NCI-H1092 treated with DMSO at 0.1 percent for 48 hours (cell line): ENCODE data around the gene LMO1.

Experiments used
- DNase-seq: peaks from one replicate; lab custom pipeline; 2025; lab: John Stamatoyannopoulos, UW

Gene LMO1

DNA sequence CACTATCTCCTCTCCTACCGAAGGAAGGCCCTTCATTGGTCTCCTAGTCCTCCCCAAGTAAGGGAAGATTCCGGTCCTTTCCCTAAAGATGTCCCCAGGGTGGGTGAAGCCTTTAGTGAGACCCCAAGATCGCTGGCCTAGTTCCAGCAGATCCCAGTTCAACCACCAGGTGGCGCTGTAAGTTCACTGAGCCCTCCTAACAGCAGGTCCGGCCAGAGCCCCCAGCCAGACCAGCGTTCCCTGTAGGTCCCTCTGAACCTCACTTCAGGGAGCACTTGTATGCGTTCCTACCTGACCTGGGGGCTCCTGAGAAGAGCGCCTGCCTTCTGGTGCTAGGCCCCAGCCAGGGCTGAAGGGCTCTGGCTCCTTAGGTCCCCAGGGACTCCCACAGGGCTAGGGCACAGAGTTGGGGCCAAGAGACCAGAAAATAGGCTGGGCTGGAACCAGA is 38.1 kb downstream of the LMO1 start:
- peak; percentile 73 for DNase-seq

- DNase-seq: no peak
These were observed 39.0 kb downstream of the LMO1 start for GRCh38 chr11:8224711-8225110.

GRCh38 chr11:8224161-8224591 is 39.5 kb downstream of the LMO1 start:
- DNase-seq: no peak

GRCh38 chr11:8223513-8223900 is 40.2 kb downstream of the LMO1 start:
- no peak for DNase-seq

DNA sequence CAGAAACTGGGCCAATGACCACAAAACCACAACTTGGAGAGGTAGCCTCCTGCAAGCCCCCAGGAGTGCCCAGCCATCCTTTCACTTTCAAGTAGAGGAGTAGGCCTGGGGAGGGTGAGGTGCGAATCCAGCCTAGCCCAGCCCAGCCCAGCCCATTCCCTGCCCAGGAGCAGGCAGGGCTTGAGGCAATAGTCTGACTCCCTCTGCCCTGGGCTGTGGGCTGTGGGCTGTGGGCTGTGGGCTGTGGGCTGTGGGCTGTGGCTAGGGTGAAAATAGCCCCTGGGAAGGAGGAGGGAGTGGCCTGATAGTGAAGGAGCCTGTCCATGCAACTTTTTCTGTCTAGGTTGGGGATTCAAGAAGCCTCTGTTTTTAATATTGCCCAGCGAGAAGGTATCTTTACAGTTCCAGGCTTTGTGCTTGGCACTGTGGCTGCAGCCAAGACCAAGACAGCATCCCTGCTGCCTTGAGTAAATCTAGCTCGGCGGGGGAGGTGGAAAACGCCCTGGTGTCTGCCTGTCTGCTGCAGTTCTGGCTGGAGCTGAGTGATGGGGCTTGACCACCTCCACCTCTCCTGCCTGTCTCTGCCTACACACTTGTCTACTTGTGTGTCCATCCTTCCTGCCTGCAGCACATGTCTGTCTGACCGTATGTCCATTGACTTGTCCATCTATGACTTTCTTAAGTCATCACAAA is 40.7 kb downstream of the LMO1 start:
- DNase-seq: no peak

- DNase-seq: no peak
These were observed 41.7 kb downstream of the LMO1 start for GRCh38 chr11:8221917-8222495.

DNA sequence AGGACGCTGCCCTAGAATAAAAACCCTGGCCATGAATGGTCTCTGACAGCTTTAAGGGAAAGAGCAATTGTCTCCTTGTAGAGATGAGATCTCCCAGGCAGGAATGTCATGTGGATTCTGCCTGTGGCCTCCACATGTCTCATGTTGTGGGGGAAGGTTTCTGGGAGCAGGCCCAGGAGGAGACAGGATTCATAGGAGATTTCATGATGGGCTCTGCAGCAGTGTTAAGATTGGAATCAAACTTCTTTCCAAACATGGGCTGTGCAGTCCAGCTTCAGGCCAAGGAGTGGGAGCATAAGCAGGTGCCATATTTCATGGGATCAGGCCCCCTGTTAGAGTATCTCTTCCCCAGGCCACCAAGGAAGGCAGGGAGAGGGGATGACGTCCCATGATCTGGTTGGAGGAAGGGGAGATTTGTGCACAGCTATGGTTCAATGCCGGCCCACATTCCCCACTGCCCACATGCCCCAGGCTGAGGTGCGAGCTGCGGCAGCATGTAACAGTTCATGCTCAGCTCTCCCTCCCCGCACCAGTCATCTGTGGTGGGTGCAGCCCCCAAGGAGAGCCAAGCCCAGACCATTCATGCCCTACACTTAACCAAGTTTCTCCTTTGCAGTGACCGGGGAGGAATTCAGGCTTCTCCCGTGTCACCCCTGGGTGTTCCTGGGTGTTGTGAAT is 42.5 kb downstream of the LMO1 start:
- DNase-seq: no peak

- DNase-seq: no peak
These were observed 43.2 kb downstream of the LMO1 start for GRCh38 chr11:8220261-8221045.

DNA sequence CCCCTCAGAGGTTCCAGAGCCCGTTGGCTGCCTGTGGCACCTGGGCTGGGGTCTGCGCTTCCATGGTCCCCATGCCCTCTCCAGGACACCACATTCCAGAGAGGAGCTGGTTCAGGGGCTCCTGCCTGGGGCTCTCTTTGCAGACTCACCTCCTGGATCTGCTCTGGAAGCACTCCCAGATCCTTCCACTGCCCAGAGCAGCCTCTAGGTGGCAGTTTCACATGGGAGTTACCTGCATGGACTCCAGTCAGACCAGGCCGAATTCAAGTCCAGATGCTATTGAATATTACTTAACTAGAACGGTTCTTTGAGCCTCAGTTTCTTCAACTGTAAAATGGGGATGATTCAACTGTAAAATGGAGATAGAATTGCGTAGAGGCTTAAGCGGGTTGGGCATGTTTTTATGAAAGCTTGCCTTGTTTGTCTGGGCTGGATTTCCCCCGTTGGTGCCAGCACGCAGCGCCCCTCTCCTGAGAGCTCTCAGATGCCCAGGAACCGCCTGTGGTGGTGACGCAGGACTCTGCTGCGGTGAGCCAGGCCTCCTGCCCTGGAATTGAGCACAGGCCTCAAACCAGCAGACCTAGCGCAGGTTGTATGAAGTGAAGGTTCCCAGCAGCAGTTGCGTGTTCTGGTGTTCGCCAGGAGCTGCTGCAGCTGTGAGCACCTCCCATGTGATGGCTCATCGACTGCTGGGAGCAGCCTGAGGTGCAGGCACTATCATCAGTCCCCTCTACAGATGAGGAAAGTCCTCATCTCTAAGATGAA is 44.2 kb downstream of the LMO1 start:
- DNase-seq: peak; percentile 31

DNA sequence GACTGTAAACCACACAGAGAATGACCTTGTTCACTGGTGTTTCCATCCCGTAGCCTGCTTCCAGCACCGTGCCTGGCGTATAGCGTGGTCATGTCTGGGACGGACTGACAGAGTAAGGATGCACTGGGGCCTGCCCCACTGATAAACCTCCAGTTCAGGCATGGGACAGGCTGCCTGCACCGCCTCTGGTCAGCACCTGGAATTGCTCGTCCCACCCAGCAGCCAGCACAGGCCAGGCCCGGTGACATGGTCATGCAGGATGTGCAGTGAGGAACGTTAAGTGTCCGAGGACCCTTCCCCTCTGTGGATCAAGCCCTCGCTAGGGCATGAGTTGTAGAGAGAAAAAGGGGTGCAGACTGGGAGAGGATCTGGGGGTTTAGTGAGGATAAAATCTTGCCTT is 44.8 kb downstream of the LMO1 start:
- DNase-seq: no peak

DNA sequence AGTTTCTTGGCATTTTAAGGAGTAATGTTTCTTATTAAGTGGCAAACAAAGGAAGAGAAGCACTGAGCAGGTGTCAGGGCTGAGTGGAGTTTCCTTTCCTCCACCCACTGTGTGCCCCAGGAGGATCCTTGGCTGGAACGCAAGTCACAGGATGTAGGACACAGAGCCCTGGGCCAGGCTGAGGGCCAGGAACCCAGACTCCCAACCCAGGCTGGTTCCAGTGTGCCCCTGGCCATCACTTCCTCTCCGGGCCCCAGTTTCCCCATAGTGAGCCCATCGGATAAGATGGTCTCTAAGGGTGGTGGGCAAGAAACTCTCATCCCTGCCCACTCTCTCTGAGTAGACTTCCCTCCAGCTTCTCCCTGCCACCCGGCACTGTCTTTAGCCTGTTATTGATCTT is 45.3 kb downstream of the LMO1 start:
- DNase-seq: no peak

DNA sequence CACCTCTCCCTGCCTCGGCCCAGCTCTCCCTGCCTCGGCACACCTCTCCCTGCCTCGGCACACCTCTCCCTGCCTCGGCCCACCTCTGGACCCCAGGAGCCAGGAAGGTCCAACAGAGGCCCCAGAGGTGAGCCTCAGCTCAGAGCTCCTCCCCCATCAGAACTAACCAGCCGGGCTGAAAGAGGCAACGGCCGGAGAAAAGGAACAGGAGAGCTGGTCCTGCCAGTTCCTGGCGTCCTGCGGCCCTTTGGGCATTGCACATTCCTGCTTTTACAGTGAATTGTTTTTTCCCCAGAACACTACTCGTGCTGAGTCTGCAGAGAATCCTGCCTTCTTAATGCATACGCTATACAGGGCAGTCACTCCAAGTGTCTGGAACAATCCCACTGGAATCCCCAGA is 45.8 kb downstream of the LMO1 start:
- no peak for DNase-seq

- DNase-seq: no peak
These were observed 46.5 kb downstream of the LMO1 start for GRCh38 chr11:8217136-8217535.

DNA sequence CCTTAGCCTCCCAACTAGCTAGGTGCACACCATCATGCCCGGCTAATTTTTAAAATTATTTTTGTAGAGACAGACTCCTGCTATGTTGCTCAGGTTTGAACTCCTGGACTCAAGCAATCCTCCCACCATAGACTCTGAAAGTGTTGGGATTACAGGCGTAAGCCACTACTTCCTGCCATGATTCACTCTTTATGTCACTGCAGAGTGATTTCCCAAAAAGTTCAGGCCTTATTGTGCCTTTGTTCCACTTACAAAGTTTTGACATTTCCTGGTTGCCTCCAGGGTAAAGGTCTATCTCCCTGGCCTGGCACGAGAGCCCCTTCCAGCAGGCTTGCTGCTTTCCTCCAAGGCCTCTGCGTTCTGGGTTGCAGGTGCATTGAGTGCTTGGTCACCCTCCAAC is 50.3 kb downstream of the LMO1 start:
- DNase-seq: no peak

- DNase-seq: no peak
These were observed 54.4 kb downstream of the LMO1 start for GRCh38 chr11:8209208-8209807.

DNA sequence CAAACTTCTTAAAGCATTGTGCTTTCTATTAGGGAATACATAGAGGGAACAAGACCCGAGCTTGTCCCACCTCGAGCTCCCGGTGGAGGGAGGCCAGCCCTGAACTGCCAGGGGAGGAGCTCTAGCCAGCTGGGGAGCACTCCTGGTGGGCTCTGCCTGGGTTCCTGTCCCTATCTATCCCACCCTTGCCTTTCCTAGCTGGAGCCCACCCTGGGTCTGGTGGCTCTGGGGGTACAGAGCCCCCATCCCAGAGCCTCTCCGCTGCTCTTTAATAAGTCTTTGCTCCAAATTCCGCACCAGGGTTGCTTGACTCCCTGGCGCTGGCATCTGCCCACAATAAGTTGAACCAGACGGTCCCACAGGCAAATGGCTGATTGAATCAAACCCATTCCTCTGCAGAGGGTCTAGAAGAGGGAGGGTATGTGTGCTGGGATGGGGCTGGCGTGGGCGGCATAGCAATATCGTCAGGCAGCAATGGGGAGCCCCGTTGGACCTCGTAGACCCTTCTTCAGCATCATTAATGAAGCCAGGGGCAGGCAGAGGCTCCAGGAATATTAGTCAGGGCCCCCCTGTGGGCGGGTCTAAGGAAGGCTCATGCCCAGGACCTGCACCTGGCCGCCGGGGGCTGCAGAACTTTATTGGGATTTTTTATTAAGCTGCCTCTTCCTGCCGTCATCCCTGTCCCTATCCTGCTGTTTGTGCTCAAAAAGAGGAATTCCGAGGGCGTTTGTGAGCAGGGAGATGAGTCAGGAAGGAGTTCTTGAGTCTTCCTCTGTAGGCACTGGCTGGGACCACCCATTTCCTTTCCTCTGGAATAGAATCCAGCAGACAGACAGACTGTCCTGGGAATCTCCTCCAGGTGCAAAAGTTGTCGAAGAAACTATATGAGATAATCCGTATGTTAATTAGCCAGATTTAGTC is 56.3 kb downstream of the LMO1 start:
- peak; percentile 61 for DNase-seq

GRCh38 chr11:8206251-8207079 is 57.2 kb downstream of the LMO1 start:
- DNase-seq: peak; percentile 89

GRCh38 chr11:8205566-8205965 is 58.1 kb downstream of the LMO1 start:
- no peak for DNase-seq

- no peak for DNase-seq
These were observed 59.1 kb downstream of the LMO1 start for GRCh38 chr11:8204596-8204995.
